K562 (cell line): ENCODE results near the gene HOMEZ. TPM values are rescaled to one million over a fixed set of nuclear protein-coding genes. Genes with fewer than 3 reads are reported as not detected.

Experiments used
- ARID2 ChIP-seq: fragments of 450-650 bp; IDR thresholded peaks from 2 replicates; pipeline ENCODE4 v1.6.1; 2017; ENCODE audit warnings: antibody characterized with exemption, mild to moderate bottlenecking
- CCAR2 ChIP-seq: fragments of 200-400 bp; formaldehyde crosslinking; IDR thresholded peaks from 2 replicates; pipeline ENCODE4 v1.6.1; 2017; ENCODE audit warnings: mild to moderate bottlenecking, low read depth, low read length
- MAZ ChIP-seq, 2 experiments: fragments of 450-650 bp in 1 of 2; sonication (generic) in 1 of 2; formaldehyde crosslinking; IDR thresholded peaks in 1 of 2; conservative IDR thresholded peaks in 1 of 2; 2 replicates each; pipeline versions ENCODE4 v1.4.0 to v1.5.0; 2020; ENCODE audit warnings: mild to moderate bottlenecking in 1 of 2, missing genetic modification reagents in 1 of 2
- NFE2L1 ChIP-seq: fragments of 450-650 bp; IDR thresholded peaks from 2 replicates; pipeline ENCODE4 v1.6.1; 2016; ENCODE audit warnings: missing genetic modification characterization, low read depth, mild to moderate bottlenecking, missing compliant biosample characterization, moderate library complexity, borderline replicate concordance
- NRF1 ChIP-seq, 2 experiments: fragments of 450-650 bp; IDR thresholded peaks in 1 of 2; conservative IDR thresholded peaks in 1 of 2; 2 replicates each; pipeline ENCODE4 v1.6.1; 2014; ENCODE audit warnings: mild to moderate bottlenecking in 2 of 2
- SRSF7 ChIP-seq: fragments of 200-400 bp; formaldehyde crosslinking; optimal IDR thresholded peaks from 2 replicates; pipeline ENCODE3; 2017; ENCODE audit warnings: mild to moderate bottlenecking, low read depth, low read length
- TAF9B ChIP-seq: fragments of 450-650 bp; IDR thresholded peaks from 2 replicates; pipeline ENCODE4 v1.6.1; 2018; ENCODE audit warnings: mild to moderate bottlenecking; ENCODE audit not compliant: partially characterized antibody
- TRIM28 ChIP-seq: fragments of 450-650 bp; IDR thresholded peaks from 2 replicates; pipeline ENCODE4 v1.6.1; 2017
- ZC3H4 ChIP-seq: sonication (generic); formaldehyde crosslinking; IDR thresholded peaks from 2 replicates; pipeline ENCODE4 v1.9.0; 2021; ENCODE audit warnings: missing genetic modification reagents, borderline replicate concordance
- polyA plus RNA-seq, 8 experiments: library from polyadenylated mRNA; depleted of rRNA in 4 of 8; stranded (reverse) in 5 of 8; unstranded in 3 of 8; fragments of >200 nt; fragmentation: Nextera tagmentation in 2 of 8; fragmentation: Illumina TruSeq in 1 of 8; extraction: Ambion mirVana in 2 of 8; extraction: Trizol in 1 of 8; gene quantifications; 2 replicates each; pipeline versions ENCODE4 v1.2.1 to v1.2.3, GENCODE V29; 2011 to 2014; ENCODE audit warnings: inconsistent platforms in 1 of 8, missing spikeins in 1 of 8
- total RNA-seq, 7 experiments: library from RNA; depleted of rRNA in 6 of 7; stranded (reverse); fragments of >200 nt in 6 of 7; fragmentation: Illumina TruSeq in 2 of 7; extraction: Trizol in 2 of 7; gene quantifications; 2 replicates each; pipeline versions ENCODE4 v1.2.1 to v1.2.3, GENCODE V29; 2011 to 2021; ENCODE audit warnings: low replicate concordance in 1 of 7
- TF ChIP-seq, protein P1 (sequence below): sonication (generic); formaldehyde crosslinking; IDR thresholded peaks from 2 replicates; pipeline ENCODE4 v1.8.1; 2023; ENCODE audit warnings: mild to moderate bottlenecking, missing genetic modification reagents, moderate library complexity
- TF ChIP-seq, protein P2 (sequence below), 2 experiments: IDR thresholded peaks; 2 replicates each; pipeline ENCODE4 v1.6.1; 2011; ENCODE audit warnings: borderline replicate concordance in 1 of 2, control low read depth in 1 of 2, low read depth in 1 of 2, low read length in 1 of 2, mild to moderate bottlenecking in 1 of 2, mixed read lengths in 1 of 2, moderate library complexity in 1 of 2; ENCODE audit not compliant: insufficient read depth in 1 of 2, insufficient read length in 1 of 2, poor library complexity in 1 of 2, severe bottlenecking in 1 of 2; ENCODE audit errors: extremely low read depth in 1 of 2
- TF ChIP-seq, protein P3 (sequence below): fragments of 450-650 bp; IDR thresholded peaks from 2 replicates; pipeline ENCODE4 v1.6.1; 2018; ENCODE audit not compliant: partially characterized antibody
- TF ChIP-seq, protein P4 (sequence below): fragments of 250-450 bp; sonication (Bioruptor Pico); IDR thresholded peaks from 2 replicates; pipeline ENCODE4 v1.4.0; 2020

HOMEZ gene
- total and polyA plus RNA-seq, 9 of the 15 experiments (the other 6 are each of a cell fraction or from before 2014, with no cell fraction given): 3.0 to 30.2 (median 16.9) TPM

DNA sequence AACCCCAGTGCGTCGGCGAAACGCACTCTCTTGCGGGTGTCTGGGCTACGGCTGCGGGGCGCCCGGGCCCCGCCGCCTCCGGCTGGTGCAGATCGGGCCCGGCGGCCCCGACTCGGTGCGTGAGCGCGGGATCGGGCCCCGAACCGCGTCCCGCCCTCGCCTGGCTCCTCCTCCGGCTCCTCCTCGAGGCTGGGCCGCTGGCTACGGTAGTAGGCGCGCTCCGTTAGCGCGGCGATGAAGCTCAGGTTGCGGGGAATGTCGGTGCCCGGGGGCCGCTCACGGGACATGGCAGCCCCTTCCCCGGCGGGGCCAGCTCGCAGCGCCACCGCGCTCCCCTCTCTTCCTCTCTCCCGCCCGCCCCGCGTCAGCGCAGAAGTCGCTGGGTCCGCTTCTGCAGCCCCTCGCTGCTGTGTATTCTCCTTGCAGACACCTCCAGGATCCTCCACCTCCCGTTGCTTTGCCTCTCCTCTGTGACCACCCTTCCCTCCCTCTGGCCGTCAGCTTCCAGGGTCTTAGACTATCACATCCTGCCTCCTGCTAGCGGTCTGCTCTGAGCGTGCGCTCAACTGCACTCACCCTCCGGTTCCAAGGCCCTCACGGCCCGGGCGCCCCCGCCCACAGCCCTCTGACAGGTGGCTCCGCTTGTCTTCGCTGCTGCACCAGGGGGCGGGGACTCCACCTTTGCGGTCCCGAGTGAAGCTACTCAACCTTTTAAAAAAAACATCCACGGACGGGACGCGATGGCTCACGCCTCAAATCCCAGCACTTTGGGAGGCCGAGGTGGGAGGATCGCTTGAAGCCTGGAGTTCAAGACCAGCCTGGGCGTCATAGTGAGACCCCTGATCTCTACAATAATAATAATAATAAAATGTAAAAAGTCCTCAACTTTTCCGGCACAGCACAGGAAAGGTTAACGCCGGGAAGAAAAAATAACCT is 16.6 kb upstream of the HOMEZ start, which contains the start of gene PPP1R3E (continued):
- TF ChIP-seq, protein P1, sequence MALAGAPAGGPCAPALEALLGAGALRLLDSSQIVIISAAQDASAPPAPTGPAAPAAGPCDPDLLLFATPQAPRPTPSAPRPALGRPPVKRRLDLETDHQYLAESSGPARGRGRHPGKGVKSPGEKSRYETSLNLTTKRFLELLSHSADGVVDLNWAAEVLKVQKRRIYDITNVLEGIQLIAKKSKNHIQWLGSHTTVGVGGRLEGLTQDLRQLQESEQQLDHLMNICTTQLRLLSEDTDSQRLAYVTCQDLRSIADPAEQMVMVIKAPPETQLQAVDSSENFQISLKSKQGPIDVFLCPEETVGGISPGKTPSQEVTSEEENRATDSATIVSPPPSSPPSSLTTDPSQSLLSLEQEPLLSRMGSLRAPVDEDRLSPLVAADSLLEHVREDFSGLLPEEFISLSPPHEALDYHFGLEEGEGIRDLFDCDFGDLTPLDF (CRISPR knock-in tag): no peak
- TF ChIP-seq, protein P2, sequence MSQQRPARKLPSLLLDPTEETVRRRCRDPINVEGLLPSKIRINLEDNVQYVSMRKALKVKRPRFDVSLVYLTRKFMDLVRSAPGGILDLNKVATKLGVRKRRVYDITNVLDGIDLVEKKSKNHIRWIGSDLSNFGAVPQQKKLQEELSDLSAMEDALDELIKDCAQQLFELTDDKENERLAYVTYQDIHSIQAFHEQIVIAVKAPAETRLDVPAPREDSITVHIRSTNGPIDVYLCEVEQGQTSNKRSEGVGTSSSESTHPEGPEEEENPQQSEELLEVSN (IDR thresholded peaks at IDR 0.05; ENCODE audit: borderline replicate concordance in 1 of 2, extremely low read depth in 1 of 2, insufficient read depth in 1 of 2, insufficient read length in 1 of 2, low read depth in 1 of 2, low read length in 1 of 2, poor library complexity in 1 of 2, severe bottlenecking in 1 of 2): peak; percentile 82 to 94
- TF ChIP-seq ARID2: no peak
- no peak; the same call in 1 of the 2 replicates for TF ChIP-seq ZC3H4 (CRISPR knock-in tag)
- TF ChIP-seq TAF9B: no peak
- TF ChIP-seq SRSF7: no peak
- TF ChIP-seq, protein P3, sequence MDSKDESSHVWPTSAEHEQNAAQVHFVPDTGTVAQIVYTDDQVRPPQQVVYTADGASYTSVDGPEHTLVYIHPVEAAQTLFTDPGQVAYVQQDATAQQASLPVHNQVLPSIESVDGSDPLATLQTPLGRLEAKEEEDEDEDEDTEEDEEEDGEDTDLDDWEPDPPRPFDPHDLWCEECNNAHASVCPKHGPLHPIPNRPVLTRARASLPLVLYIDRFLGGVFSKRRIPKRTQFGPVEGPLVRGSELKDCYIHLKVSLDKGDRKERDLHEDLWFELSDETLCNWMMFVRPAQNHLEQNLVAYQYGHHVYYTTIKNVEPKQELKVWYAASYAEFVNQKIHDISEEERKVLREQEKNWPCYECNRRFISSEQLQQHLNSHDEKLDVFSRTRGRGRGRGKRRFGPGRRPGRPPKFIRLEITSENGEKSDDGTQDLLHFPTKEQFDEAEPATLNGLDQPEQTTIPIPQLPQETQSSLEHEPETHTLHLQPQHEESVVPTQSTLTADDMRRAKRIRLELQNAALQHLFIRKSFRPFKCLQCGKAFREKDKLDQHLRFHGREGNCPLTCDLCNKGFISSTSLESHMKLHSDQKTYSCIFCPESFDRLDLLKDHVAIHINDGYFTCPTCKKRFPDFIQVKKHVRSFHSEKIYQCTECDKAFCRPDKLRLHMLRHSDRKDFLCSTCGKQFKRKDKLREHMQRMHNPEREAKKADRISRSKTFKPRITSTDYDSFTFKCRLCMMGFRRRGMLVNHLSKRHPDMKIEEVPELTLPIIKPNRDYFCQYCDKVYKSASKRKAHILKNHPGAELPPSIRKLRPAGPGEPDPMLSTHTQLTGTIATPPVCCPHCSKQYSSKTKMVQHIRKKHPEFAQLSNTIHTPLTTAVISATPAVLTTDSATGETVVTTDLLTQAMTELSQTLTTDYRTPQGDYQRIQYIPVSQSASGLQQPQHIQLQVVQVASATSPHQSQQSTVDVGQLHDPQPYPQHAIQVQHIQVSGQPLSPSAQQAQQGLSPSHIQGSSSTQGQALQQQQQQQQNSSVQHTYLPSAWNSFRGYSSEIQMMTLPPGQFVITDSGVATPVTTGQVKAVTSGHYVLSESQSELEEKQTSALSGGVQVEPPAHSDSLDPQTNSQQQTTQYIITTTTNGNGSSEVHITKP: no peak
- no peak for TF ChIP-seq CCAR2
- TF ChIP-seq, protein P4, sequence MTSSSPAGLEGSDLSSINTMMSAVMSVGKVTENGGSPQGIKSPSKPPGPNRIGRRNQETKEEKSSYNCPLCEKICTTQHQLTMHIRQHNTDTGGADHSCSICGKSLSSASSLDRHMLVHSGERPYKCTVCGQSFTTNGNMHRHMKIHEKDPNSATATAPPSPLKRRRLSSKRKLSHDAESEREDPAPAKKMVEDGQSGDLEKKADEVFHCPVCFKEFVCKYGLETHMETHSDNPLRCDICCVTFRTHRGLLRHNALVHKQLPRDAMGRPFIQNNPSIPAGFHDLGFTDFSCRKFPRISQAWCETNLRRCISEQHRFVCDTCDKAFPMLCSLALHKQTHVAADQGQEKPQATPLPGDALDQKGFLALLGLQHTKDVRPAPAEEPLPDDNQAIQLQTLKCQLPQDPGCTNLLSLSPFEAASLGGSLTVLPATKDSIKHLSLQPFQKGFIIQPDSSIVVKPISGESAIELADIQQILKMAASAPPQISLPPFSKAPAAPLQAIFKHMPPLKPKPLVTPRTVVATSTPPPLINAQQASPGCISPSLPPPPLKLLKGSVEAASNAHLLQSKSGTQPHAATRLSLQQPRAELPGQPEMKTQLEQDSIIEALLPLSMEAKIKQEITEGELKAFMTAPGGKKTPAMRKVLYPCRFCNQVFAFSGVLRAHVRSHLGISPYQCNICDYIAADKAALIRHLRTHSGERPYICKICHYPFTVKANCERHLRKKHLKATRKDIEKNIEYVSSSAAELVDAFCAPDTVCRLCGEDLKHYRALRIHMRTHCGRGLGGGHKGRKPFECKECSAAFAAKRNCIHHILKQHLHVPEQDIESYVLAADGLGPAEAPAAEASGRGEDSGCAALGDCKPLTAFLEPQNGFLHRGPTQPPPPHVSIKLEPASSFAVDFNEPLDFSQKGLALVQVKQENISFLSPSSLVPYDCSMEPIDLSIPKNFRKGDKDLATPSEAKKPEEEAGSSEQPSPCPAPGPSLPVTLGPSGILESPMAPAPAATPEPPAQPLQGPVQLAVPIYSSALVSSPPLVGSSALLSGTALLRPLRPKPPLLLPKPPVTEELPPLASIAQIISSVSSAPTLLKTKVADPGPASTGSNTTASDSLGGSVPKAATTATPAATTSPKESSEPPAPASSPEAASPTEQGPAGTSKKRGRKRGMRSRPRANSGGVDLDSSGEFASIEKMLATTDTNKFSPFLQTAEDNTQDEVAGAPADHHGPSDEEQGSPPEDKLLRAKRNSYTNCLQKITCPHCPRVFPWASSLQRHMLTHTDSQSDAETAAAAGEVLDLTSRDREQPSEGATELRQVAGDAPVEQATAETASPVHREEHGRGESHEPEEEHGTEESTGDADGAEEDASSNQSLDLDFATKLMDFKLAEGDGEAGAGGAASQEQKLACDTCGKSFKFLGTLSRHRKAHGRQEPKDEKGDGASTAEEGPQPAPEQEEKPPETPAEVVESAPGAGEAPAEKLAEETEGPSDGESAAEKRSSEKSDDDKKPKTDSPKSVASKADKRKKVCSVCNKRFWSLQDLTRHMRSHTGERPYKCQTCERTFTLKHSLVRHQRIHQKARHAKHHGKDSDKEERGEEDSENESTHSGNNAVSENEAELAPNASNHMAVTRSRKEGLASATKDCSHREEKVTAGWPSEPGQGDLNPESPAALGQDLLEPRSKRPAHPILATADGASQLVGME (CRISPR knock-in tag): no peak
- no peak for TF ChIP-seq TRIM28
- peak; percentile 68 to 76 for TF ChIP-seq NRF1 (conservative IDR thresholded peaks at IDR 0.05 in 1 of 2, IDR thresholded peaks at IDR 0.05 in 1 of 2)
- TF ChIP-seq NFE2L1: no peak
- TF ChIP-seq MAZ (CRISPR knock-in tag; conservative IDR thresholded peaks at IDR 0.05 in 1 of 2, IDR thresholded peaks at IDR 0.05 in 1 of 2): peak in 1 of 2 experiments; percentile 64; a peak in 2 of 4 replicates
